ENCODE data around the gene NIPAL3.

The NIPAL3 gene

GRCh38 chr1:24493785-24494184, 78.2 kb downstream of the NIPAL3 start (continued):
- TF ChIP-seq POU6F1 (CRISPR knock-in tag; IDR thresholded peaks at IDR 0.05; ENCODE audit: borderline replicate concordance, low read depth) (no peak), CSRNP3 (CRISPR knock-in tag; IDR thresholded peaks at IDR 0.05) (no peak), ZC3H10 (CRISPR knock-in tag; IDR thresholded peaks at IDR 0.05) (no peak), ZNF565 (CRISPR knock-in tag; conservative IDR thresholded peaks at IDR 0.05; ENCODE audit: low read depth) (no peak)

- no peak for ATAC-seq
- TF ChIP-seq ZNF70 (CRISPR knock-in tag; IDR thresholded peaks at IDR 0.05) (no peak), TOX (CRISPR knock-in tag; IDR thresholded peaks at IDR 0.05; ENCODE audit: borderline replicate concordance) (no peak), ZC3H10 (CRISPR knock-in tag; IDR thresholded peaks at IDR 0.05) (no peak), CREB5 (CRISPR knock-in tag; IDR thresholded peaks at IDR 0.05; ENCODE audit: low read depth) (no peak), ZNF565 (CRISPR knock-in tag; conservative IDR thresholded peaks at IDR 0.05; ENCODE audit: low read depth) (no peak), ZNF8 (CRISPR knock-in tag; IDR thresholded peaks at IDR 0.05) (no peak), ZFP3 (CRISPR knock-in tag; IDR thresholded peaks at IDR 0.05) (no peak), CSRNP3 (CRISPR knock-in tag; IDR thresholded peaks at IDR 0.05) (no peak)
Observed at GRCh38 chr1:24498589-24498988, 83.0 kb downstream of the NIPAL3 start.

- no peak for TF ChIP-seq CSDC2 (CRISPR knock-in tag; IDR thresholded peaks at IDR 0.05)
- no peak for TF ChIP-seq ZFP3 (CRISPR knock-in tag; IDR thresholded peaks at IDR 0.05)
- TF ChIP-seq ZNF565 (CRISPR knock-in tag; conservative IDR thresholded peaks at IDR 0.05; ENCODE audit: low read depth): no peak
- no peak for ATAC-seq
Observed at GRCh38 chr1:24500448-24501048, 84.9 kb downstream of the NIPAL3 start.

- ATAC-seq: no peak
- TF ChIP-seq TCF4 (CRISPR knock-in tag; IDR thresholded peaks at IDR 0.05; ENCODE audit: borderline replicate concordance) (no peak), ISL1 (CRISPR knock-in tag; IDR thresholded peaks at IDR 0.05) (no peak)
Observed at GRCh38 chr1:24501371-24502064, 85.9 kb downstream of the NIPAL3 start.

- ATAC-seq: peak; percentile 82
- TF ChIP-seq BACH2 (CRISPR knock-in tag; IDR thresholded peaks at IDR 0.05; ENCODE audit: borderline replicate concordance) (no peak), CREB5 (CRISPR knock-in tag; IDR thresholded peaks at IDR 0.05; ENCODE audit: low read depth) (no peak), GLIS3 (CRISPR knock-in tag; IDR thresholded peaks at IDR 0.05) (0 out of 2 replicates have a peak, but pooled peaks have one; percentile 37), TSHZ2 (CRISPR knock-in tag; IDR thresholded peaks at IDR 0.05) (no peak)
Observed at GRCh38 chr1:24502065-24502708, 86.6 kb downstream of the NIPAL3 start.
